ENCODE data around the gene HNMT.
"Not testable (repeated sequence)": the region's sequence is repeated elsewhere in the genome, so short reads cannot be mapped to it uniquely, and the experiment has no call there.

Gene HNMT

GRCh38 chr2:137976274-137976673 is 12.0 kb downstream of the HNMT start:
- DNase-seq = no peak

- no peak for DNase-seq
These were observed 13.5 kb downstream of the HNMT start for GRCh38 chr2:137977790-137978189.

GRCh38 chr2:137980459-137980858 is 16.2 kb downstream of the HNMT start:
- DNase-seq = no peak

- no peak for DNase-seq
These were observed 16.9 kb downstream of the HNMT start for GRCh38 chr2:137981112-137981656.

- DNase-seq = no peak
These were observed 19.3 kb downstream of the HNMT start for GRCh38 chr2:137983581-137983980.

GRCh38 chr2:137986268-137986667 is 22.0 kb downstream of the HNMT start:
- DNase-seq = no peak

GRCh38 chr2:137987011-137987410 is 22.7 kb downstream of the HNMT start:
- no peak for DNase-seq

GRCh38 chr2:137991078-137991477 is 26.8 kb downstream of the HNMT start:
- DNase-seq = no peak

GRCh38 chr2:137992039-137992646 is 27.9 kb downstream of the HNMT start:
- no peak for DNase-seq

- DNase-seq = not testable (repeated sequence)
These were observed 29.6 kb downstream of the HNMT start for GRCh38 chr2:137993715-137994476.

- DNase-seq = not testable (repeated sequence)
These were observed 31.1 kb downstream of the HNMT start for GRCh38 chr2:137995368-137995767.

- DNase-seq = not testable (repeated sequence)
These were observed 31.9 kb downstream of the HNMT start for GRCh38 chr2:137996158-137996557.

GRCh38 chr2:137997733-137998132 is 33.5 kb downstream of the HNMT start:
- DNase-seq = no peak

- DNase-seq = no peak
These were observed 34.2 kb downstream of the HNMT start for GRCh38 chr2:137998503-137998902.

- DNase-seq = no peak
These were observed 35.0 kb downstream of the HNMT start for GRCh38 chr2:137999273-137999672.

- no peak for DNase-seq
These were observed 35.7 kb downstream of the HNMT start for GRCh38 chr2:138000009-138000408.

- no peak for DNase-seq
These were observed 36.5 kb downstream of the HNMT start for GRCh38 chr2:138000796-138001195.

- no peak for DNase-seq
These were observed 39.1 kb downstream of the HNMT start for GRCh38 chr2:138003411-138003810.

GRCh38 chr2:138007431-138007830 is 43.2 kb downstream of the HNMT start:
- DNase-seq = no peak

- DNase-seq = no peak
These were observed 45.3 kb downstream of the HNMT start for GRCh38 chr2:138009622-138010021.

GRCh38 chr2:138010890-138011289 is 46.6 kb downstream of the HNMT start:
- no peak for DNase-seq

GRCh38 chr2:138012082-138012481 is 47.8 kb downstream of the HNMT start:
- no peak for DNase-seq

GRCh38 chr2:138012968-138013367 is 48.7 kb downstream of the HNMT start:
- DNase-seq = no peak

- no peak for DNase-seq
These were observed 49.4 kb downstream of the HNMT start for GRCh38 chr2:138013639-138014038.
